Limb (tissue), 2 donors: ENCODE results near the gene HBA2.
"Not testable (repeated sequence)": the region's sequence is repeated elsewhere in the genome, so short reads cannot be mapped to it uniquely, and the experiment has no call there.

Source experiments
- DNase-seq, 2 donors: peaks; one replicate each; pipeline ENCODE4 v3.0.0-alpha.2; 2016; ENCODE audit errors: extremely low spot score in 2 of 2

HBA2 gene

DNA sequence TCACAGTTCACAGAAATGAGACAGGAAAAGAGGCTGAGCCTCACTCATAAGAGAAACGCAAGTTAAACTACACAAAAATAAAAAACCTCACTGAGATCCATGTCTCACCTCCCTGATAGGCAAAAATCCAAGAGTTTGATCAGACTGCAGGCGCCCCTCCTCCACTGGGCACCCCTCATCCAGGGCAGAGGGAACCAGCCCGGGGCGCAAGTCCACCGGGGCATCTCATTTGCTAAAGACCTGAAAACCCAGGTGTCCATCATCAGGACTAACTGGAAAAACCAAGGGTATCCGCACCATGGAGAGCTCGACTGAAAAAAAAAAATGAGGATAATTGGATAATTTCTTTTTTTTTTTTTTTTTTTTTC lies 17.7 kb upstream of the HBA2 start:
- no peak for DNase-seq

GRCh38 chr16:159136-159849 lies 13.4 kb upstream of the HBA2 start:
- DNase-seq, result no peak

- DNase-seq, result not testable (repeated sequence)
These were observed 12.4 kb upstream of the HBA2 start for GRCh38 chr16:160242-160641.

DNA sequence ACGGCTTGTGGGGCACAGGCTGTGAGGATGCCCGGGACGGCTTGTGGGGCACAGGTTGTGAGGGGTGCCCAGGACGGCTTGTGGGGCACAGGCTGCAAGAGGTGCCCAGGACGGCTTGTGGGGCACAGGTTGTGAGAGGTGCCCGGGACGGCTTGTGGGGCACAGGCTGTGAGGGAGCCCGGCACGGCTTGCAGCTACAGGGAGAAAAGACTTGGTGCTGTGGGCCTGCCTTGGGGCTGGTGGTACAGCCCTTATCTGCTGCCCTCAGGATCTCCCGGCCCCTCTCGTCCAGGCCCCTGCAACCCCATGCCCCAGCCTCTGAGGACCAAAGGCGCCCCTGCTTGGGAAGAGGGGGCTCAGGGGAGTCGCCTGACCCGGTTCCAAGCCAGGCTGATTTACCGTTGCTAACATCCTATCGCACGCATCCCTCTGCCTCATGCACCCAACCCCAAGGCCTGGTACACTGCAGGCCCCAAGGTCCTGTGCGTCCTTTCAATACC lies 11.9 kb upstream of the HBA2 start:
- DNase-seq, result no peak

- no peak for DNase-seq
These were observed 10.2 kb upstream of the HBA2 start for GRCh38 chr16:162271-162991.

GRCh38 chr16:163139-163538 lies 9.5 kb upstream of the HBA2 start:
- not testable (repeated sequence) for DNase-seq

DNA sequence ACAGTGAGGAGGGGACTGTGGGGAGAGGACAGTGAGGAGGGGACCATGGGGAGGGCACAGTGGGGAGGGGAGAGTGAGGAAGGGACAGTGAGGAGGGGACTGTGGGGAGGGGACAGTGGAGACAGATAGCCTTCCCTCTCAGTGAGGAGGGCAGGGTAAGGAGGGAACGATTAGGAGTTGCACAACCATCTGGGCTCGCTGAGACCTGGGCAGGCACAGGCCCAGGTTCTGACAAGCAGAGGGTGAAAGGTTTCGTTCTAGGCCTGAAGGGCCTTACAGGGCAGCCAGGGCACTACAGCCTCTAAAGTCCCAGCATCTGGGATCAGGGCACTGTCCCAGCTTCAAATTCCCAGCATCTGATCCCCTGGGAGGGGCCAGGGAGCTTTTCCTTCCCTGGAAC lies 9.0 kb upstream of the HBA2 start:
- DNase-seq, result not testable (repeated sequence)

DNA sequence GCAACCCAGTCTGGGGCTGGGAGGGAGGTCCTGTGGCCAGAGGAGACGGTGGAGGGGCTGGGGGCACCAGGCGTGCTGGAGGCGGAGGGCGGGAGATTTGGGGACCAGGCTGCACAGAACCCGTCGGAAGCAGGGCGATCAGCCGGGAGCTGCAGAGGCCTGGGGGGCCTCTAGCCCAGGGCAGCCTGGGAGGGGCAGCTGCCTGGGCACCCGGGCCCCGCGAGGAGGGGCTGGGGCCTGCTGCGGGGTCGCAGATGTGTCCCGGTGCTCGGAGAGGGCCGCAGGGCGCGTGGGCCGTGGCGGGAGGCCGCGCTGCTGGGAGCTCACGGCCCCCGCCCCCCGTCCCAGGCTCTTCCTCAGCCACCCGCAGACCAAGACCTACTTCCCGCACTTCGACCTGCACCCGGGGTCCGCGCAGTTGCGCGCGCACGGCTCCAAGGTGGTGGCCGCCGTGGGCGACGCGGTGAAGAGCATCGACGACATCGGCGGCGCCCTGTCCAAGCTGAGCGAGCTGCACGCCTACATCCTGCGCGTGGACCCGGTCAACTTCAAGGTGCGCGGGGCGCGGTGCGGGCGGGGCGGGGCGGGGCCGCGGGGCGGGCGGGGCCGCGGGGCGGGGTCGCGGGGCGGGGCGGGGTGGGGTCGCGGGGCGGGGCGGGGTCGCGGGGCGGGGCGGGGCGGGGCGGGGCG lies 8.4 kb upstream of the HBA2 start:
- not testable (repeated sequence) for DNase-seq

- DNase-seq, result peak in 1 of 2 donors; percentile 32
These were observed 7.7 kb upstream of the HBA2 start for GRCh38 chr16:164827-165538.

DNA sequence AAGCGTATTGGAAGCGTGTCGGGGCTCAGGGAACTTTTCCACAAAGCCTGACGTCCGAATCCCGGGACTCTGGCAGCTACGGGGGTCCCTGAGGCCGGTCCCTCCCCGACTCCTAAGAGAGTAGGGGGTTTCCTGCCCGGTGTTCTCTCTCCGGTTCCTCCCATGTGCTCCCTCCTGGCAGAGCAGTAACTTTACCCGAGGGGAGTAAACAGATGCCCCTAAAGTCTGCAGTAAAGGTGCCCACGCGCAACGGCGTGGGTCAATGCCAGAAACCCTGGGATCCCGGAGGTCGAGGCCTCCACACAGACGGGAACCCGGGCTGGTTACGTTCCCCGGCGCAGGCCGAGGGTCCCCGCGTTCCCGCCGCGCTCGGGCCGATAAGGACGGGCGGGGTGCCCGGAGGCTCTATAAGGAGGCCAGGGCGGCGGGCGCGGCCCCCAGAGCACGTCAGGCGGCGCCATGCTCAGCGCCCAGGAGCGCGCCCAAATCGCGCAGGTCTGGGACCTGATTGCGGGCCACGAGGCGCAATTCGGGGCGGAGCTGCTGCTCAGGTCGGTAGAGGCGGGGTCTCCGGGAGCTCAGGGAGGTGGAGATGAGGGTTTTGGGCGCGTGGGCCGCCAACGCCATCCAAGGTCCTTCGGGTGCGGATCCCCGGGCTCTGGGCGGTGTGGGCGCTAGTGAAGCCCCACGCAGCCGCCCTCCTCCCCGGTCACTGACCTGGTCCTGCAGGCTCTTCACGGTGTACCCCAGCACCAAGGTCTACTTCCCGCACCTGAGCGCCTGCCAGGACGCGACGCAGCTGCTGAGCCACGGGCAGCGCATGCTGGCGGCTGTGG lies 6.9 kb upstream of the HBA2 start, which contains the start of gene HBM:
Gene HBM (plus strand): TSS at position 440 of the 836 bp plus-strand sequence. CDS start 20 bp downstream, at position 460.
- DNase-seq, result no peak

- DNase-seq, result no peak
These were observed 6.1 kb upstream of the HBA2 start for GRCh38 chr16:166375-167121.

- DNase-seq, result no peak
These were observed 5.5 kb upstream of the HBA2 start for GRCh38 chr16:167122-167690.

DNA sequence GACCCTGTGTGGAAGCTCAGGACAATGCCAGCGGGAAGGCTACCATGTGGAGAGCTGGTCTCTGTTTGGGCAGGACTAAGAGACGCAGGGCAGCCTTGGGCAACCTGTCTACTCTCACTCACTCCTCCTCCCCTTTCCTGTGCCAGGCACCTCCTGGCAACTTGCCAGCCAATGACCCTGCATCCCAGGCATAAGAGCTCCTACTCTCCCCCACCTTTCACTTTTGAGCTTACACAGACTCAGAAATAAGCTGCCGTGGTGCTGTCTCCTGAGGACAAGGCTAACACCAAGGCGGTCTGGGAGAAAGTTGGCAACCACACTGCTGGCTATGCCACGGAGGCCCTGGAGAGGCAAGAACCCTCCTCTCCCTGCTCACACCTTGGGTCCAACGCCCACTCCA lies 4.3 kb upstream of the HBA2 start:
- no peak for DNase-seq

DNA sequence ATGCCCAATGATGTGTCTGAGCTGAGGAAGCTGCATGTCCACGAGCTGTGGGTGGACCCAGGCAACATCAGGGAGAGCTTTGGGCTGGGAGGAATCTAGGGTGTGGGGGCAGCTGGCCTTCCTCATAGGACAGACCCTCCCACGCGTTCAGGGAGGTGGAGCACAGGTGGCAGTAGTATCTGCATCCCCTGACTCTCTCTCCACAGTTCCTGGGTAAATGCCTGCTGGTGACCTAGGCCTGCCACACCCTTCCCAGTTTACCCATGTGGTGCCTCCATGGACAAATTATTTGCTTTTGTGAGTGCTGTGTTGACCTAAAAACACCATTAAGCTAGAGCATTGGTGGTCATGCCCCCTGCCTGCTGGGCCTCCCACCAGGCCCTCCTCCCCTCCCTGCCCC lies 3.7 kb upstream of the HBA2 start:
- DNase-seq, result no peak

DNA sequence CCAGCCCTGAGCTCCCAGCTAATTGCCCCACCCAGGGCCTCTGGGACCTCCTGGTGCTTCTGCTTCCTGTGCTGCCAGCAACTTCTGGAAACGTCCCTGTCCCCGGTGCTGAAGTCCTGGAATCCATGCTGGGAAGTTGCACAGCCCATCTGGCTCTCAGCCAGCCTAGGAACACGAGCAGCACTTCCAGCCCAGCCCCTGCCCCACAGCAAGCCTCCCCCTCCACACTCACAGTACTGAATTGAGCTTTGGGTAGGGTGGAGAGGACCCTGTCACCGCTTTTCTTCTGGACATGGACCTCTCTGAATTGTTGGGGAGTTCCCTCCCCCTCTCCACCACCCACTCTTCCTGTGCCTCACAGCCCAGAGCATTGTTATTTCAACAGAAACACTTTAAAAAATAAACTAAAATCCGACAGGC lies 2.6 kb upstream of the HBA2 start:
- peak in 1 of 2 donors; percentile 58 for DNase-seq

GRCh38 chr16:170788-171187 lies 1.9 kb upstream of the HBA2 start:
- no peak for DNase-seq

GRCh38 chr16:173211-173854 lies 657 bp downstream of the HBA2 start:
- not testable (repeated sequence) for DNase-seq

DNA sequence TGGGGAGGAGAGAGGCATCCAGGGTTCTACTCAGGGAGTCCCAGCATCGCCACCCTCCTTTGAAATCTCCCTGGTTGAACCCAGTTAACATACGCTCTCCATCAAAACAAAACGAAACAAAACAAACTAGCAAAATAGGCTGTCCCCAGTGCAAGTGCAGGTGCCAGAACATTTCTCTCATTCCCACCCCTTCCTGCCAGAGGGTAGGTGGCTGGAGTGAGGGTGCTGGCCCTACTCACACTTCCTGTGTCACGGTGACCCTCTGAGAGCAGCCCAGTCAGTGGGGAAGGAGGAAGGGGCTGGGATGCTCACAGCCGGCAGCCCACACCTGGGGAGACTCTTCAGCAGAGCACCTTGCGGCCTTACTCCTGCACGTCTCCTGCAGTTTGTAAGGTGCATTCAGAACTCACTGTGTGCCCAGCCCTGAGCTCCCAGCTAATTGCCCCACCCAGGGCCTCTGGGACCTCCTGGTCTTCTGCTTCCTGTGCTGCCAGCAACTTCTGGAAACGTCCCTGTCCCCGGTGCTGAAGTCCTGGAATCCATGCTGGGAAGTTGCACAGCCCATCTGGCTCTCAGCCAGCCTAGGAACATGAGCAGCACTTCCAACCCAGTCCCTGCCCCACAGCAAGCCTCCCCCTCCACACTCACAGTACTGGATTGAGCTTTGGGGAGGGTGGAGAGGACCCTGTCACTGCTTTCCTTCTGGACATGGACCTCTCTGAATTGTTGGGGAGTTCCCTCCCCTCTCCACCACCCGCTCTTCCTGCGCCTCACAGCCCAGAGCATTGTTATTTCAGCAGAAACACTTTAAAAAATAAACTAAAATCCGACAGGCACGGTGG lies 1.5 kb downstream of the HBA2 start:
- not testable (repeated sequence) for DNase-seq
